H1 (cell line): ENCODE data around the gene ARHGEF6.

Source experiments
- ATF3 ChIP-seq: IDR thresholded peaks from 2 replicates; pipeline ENCODE4 v1.6.1; 2011; ENCODE audit warnings: low read depth, mild to moderate bottlenecking, low read length; ENCODE audit not compliant: insufficient read depth
- BACH1 ChIP-seq: IDR thresholded peaks from 2 replicates; pipeline ENCODE4 v1.6.1; 2012; ENCODE audit warnings: low read length, improper control_type of control experiment
- BRCA1 ChIP-seq: IDR thresholded peaks from 2 replicates; pipeline ENCODE4 v1.6.1; 2012; ENCODE audit warnings: low read depth, low read length, improper control_type of control experiment
- CEBPB ChIP-seq: IDR thresholded peaks from 2 replicates; pipeline ENCODE4 v1.6.1; 2012; ENCODE audit warnings: low read depth, low read length
- CHD2 ChIP-seq: IDR thresholded peaks from 2 replicates; pipeline ENCODE4 v1.6.1; 2012; ENCODE audit warnings: low read length, improper control_type of control experiment
- CTCF ChIP-seq, 3 experiments: IDR thresholded peaks; 1 replicate in 2 of 3; 2 replicates in 1 of 3; pipeline versions ENCODE4 v1.5.1 to v1.6.1; 2011; ENCODE audit warnings: low read length in 3 of 3, mild to moderate bottlenecking in 3 of 3, inconsistent platforms in 2 of 3, low read depth in 1 of 3, moderate library complexity in 1 of 3; ENCODE audit not compliant: insufficient read depth in 1 of 3; ENCODE audit errors: control extremely low read depth in 1 of 3
- EZH2 ChIP-seq: fragments of 200-600 bp; sonication (generic); IDR thresholded peaks from 2 replicates; pipeline ENCODE4 v1.7.1; 2012; ENCODE audit warnings: low read depth, mild to moderate bottlenecking, moderate library complexity, low read length, inconsistent platforms; ENCODE audit not compliant: severe bottlenecking
- MAX ChIP-seq: IDR thresholded peaks from 2 replicates; pipeline ENCODE4 v1.6.1; 2012; ENCODE audit warnings: inconsistent platforms
- POLR2A ChIP-seq, 2 experiments: IDR thresholded peaks; 1 replicate in 1 of 2; 2 replicates in 1 of 2; pipeline ENCODE4 v1.6.1; 2011; ENCODE audit warnings: low read depth in 2 of 2, low read length in 2 of 2, mild to moderate bottlenecking in 2 of 2; ENCODE audit errors: control extremely low read depth in 1 of 2
- POLR2AphosphoS5 ChIP-seq: IDR thresholded peaks from 2 replicates; pipeline ENCODE4 v1.6.1; 2011; ENCODE audit warnings: low read depth, low read length
- RAD21 ChIP-seq, 2 experiments: IDR thresholded peaks in 1 of 2; conservative IDR thresholded peaks in 1 of 2; 2 replicates each; pipeline ENCODE4 v1.6.1; 2011; ENCODE audit warnings: low read depth in 2 of 2, low read length in 2 of 2, improper control_type of control experiment in 1 of 2, inconsistent platforms in 1 of 2, mild to moderate bottlenecking in 1 of 2, moderate library complexity in 1 of 2
- RXRA ChIP-seq: IDR thresholded peaks from 2 replicates; pipeline ENCODE4 v1.6.1; 2011; ENCODE audit warnings: low read depth, mild to moderate bottlenecking, low read length, moderate library complexity; ENCODE audit not compliant: insufficient read depth
- ZNF274 ChIP-seq: IDR thresholded peaks from 2 replicates; pipeline ENCODE4 v1.7.0; 2012; ENCODE audit warnings: low read length, borderline replicate concordance; ENCODE audit errors: extremely low read depth

GRCh38 chrX:136762820-136763452 is 17.8 kb downstream of the ARHGEF6 start:
- TF ChIP-seq CTCF (IDR thresholded peaks at IDR 0.05; ENCODE audit: control extremely low read depth in 1 of 3, insufficient read depth in 1 of 3, low read depth in 1 of 3, low read length in 3 of 3): no peak
- no peak for TF ChIP-seq RAD21 (IDR thresholded peaks at IDR 0.05 in 1 of 2, conservative IDR thresholded peaks at IDR 0.05 in 1 of 2; ENCODE audit: low read depth in 2 of 2, low read length in 2 of 2)
- TF ChIP-seq BACH1: no peak
- TF ChIP-seq RXRA: no peak
- TF ChIP-seq ZNF274: no peak
- no peak for TF ChIP-seq POLR2AphosphoS5
- TF ChIP-seq POLR2A (IDR thresholded peaks at IDR 0.05; ENCODE audit: control extremely low read depth in 1 of 2, low read depth in 2 of 2, low read length in 2 of 2): no peak
- TF ChIP-seq ATF3: no peak
- TF ChIP-seq CHD2: no peak
- no peak for TF ChIP-seq BRCA1
- TF ChIP-seq MAX: no peak
- TF ChIP-seq CEBPB: no peak
- TF ChIP-seq EZH2: no peak
